ENCODE measurements around the gene FBXO42. TPM values are rescaled to one million over a fixed set of nuclear protein-coding genes. Genes with fewer than 3 reads are reported as not detected.

Gene FBXO42
- total RNA-seq (2011; cell fraction: chromatin; rRNA removed; ENCODE audit: low replicate concordance): 67.9 and 105 TPM in 2 replicates
- 41.7 and 47.5 TPM in 2 replicates for total RNA-seq (2011; cell fraction: nucleolus; rRNA removed)
- 69.1 and 89.4 TPM in 2 replicates for total RNA-seq (2011; cell fraction: nucleoplasm; rRNA removed)
- total RNA-seq (2014; rRNA removed): 11.6 and 13.6 TPM in 2 replicates
- 14.6 and 17.4 TPM in 2 replicates for total RNA-seq (2014; rRNA removed; fragmentation: Illumina TruSeq; extraction: Trizol)
- 15.5 and 17.5 TPM in 2 replicates for total RNA-seq (2015; rRNA removed; fragmentation: Illumina TruSeq; extraction: Trizol)
- 21.2 and 24.1 TPM in 2 replicates for total RNA-seq (2021)
- polyA plus RNA-seq (2011; rRNA removed): 23.6 and 37.6 TPM in 2 replicates
- polyA plus RNA-seq (2011; cell fraction: cytosol; rRNA removed): 26.7 and 30.1 TPM in 2 replicates
- polyA plus RNA-seq (2011; cell fraction: nucleus; rRNA removed): 48.3 and 53.6 TPM in 2 replicates
- polyA plus RNA-seq (2012): 17.4 and 33.7 TPM in 2 replicates
- polyA plus RNA-seq (2014; fragmentation: Illumina TruSeq; extraction: Trizol): 20.8 and 24.8 TPM in 2 replicates
- 1 to 10 TPM; 7.2 to 8.0 TPM for polyA plus RNA-seq (2014; fragmentation: Nextera tagmentation; extraction: Ambion mirVana)
- polyA plus RNA-seq (2014; rRNA removed): 15.4 and 20.1 TPM in 2 replicates
- polyA minus RNA-seq (2011; rRNA and poly(A)+ RNA removed): 31.9 and 41.8 TPM in 2 replicates
- polyA minus RNA-seq (2011; cell fraction: cytosol; rRNA and poly(A)+ RNA removed): 13.6 and 19.1 TPM in 2 replicates
- 13.2 and 26.5 TPM in 2 replicates for polyA minus RNA-seq (2011; cell fraction: nucleus; rRNA and poly(A)+ RNA removed)
- percentile 77 among the genes with signal in this experiment for Bru-seq, nascent RNA
- BruChase-seq, experiment 1, labeled RNA remaining after a 2-hour chase: percentile 81 among the genes with signal in this experiment
- percentile 80 among the genes with signal in this experiment for BruChase-seq, experiment 2, labeled RNA remaining after a 6-hour chase
- long read RNA-seq, experiment 1, full-length matches to known transcripts: 47 of 127 reads
- long read RNA-seq, experiment 1, partial matches to known transcripts: 38 of 127 reads
- long read RNA-seq, experiment 1, other reads (novel, unspliced or antisense): 42 of 127 reads
- long read RNA-seq, experiment 2, full-length matches to known transcripts: 14 of 41 reads
- long read RNA-seq, experiment 2, partial matches to known transcripts: 4 of 41 reads
- long read RNA-seq, experiment 2, other reads (novel, unspliced or antisense): 23 of 41 reads
- long read RNA-seq, experiment 3, full-length matches to known transcripts: 12 of 22 reads
- long read RNA-seq, experiment 3, partial matches to known transcripts: 0 of 22 reads
- long read RNA-seq, experiment 3, other reads (novel, unspliced or antisense): 10 of 22 reads

DNA sequence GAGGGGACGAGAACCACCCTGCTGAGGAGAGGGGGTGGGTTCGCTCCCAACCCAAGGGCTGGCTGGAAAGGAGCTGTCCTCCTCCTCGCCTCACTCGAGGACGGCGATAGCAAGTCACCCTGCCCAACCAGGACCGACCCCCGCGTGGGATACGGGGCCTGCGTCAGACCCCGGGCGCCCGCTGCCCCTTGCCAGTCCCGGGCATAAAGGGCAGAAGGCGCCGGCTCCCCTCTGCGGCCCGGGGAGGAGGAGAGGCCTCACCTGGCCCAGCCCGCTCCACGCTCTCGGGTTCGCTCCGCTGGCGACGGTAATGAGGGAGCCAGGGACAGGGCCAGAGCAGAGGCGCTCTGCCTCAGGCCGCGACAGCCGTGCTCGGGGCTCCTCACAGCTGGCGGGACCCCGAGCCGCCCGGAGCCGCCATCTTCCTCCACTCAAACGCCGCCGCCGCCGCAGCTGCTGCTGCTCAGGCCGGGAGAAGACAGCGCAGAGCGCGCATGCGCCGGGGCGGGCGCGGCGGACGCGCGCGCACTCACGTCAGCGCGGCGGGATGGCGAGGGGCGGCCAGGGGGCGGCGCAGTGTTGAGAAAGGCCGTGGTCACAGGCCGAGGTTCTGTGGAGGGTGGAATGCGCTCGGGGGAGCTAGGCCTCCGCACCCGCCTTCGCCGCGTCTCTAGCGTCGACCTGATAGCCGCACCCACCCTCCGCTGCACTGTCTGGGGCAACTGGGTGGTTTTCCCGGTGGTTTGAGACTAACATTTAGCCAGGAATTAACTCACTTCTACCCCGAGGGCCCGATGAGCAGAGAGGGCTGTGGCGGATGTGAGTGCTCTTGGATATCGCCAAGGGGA, at the start of gene FBXO42:
FBXO42 (minus strand) TSS at position 487 of the 848 bp plus-strand sequence. CDS start 37,062 bp downstream, outside the sequence.
- Histone ChIP-seq H3K27me3 (ENCODE audit: control insufficient read depth in 2 of 2, insufficient read depth in 2 of 2, low read length in 2 of 2) (no peaks in the 10 kb centered on the region), H3K9me3 (replicated peaks; ENCODE audit: control insufficient read depth, insufficient read depth, low read depth, low read length) (no peaks in the 10 kb centered on the region), H3K4me1 (replicated peaks in 1 of 2; ENCODE audit: control insufficient read depth in 2 of 2, insufficient read depth in 2 of 2, low read length in 2 of 2) (peaks cover 19 to 25% of the 10 kb centered on the region in 2 experiments), H4K20me1 (replicated peaks; ENCODE audit: control insufficient read depth, insufficient read depth, low read length) (peaks cover 4% of the 10 kb centered on the region; the same call in 1 of the 2 replicates), H3K27ac (ENCODE audit: extremely low read depth, low read depth, low read length) (peak within 1 kb of the TSS; percentile 88), H2AFZ (ENCODE audit: low read depth, low read length) (peak within 1 kb of the TSS; percentile 96), H3K36me3 (ENCODE audit: control insufficient read depth, insufficient read depth, low read length) (peaks cover 15% of the 10 kb centered on the region; the same call in 2 of the 3 replicates), H3K79me2 (ENCODE audit: control insufficient read depth, insufficient read depth, low read length) (peaks cover 56% of the 10 kb centered on the region), H3K4me3 (peak within 1 kb of the TSS; percentile 96), H3K4me2 (ENCODE audit: insufficient read depth, low read length) (peak within 1 kb of the TSS; percentile 99), H3K9ac (ENCODE audit: insufficient read depth in 1 of 2, low read depth in 2 of 2, low read length in 2 of 2) (peak within 1 kb of the TSS; percentile 90 to 98), H3K9me1 (ENCODE audit: control insufficient read depth, insufficient read depth, low read length) (no peaks in the 10 kb centered on the region)
- FAIRE-seq (no peak), DNase-seq (ENCODE audit: extremely low read depth in 1 of 4, low spot score in 3 of 4) (peak; percentile 96 to 98 (median 96)), ATAC-seq (peak; percentile 92)
- intact Hi-C loops (cut with micrococcal nuclease) (loop anchor here (5.0 kb wide), 2 partner anchors 85 to 105 kb away; no protein-coding TSS in a partner anchor), in situ Hi-C loops (cut with MboI) (no loop called here)
- no TSS peak for BruUV-seq (replicated peaks)
- ChIA-PET CTCF (ENCODE audit: low intra/inter-chr PET ratio) (interaction anchor here (1.8 kb wide), 1 partner anchor 11 kb away, joined by 8 read pairs; no protein-coding TSS in a partner anchor), POLR2A (interaction anchor here (0.5 to 4.2 kb wide), 16 partner anchors 9 to 894 kb away, joined by 3 to 33 read pairs (median 3); partner anchors contain the start of gene SZRD1)
- WGBS (ENCODE audit: insufficient coverage, low coverage, missing lambda C conversion rate): 2% methylated on average over 77 of the region's 81 CpGs
- TF ChIP-seq FOS (IDR thresholded peaks at IDR 0.05; ENCODE audit: extremely low read depth, insufficient read length): no peak
- TF ChIP-seq SRSF9 (IDR thresholded peaks at IDR 0.05; ENCODE audit: borderline replicate concordance, low read depth, low read length): no peak
- TF ChIP-seq IRF2 (CRISPR knock-in tag; IDR thresholded peaks at IDR 0.05): no peak
- TF ChIP-seq MIER1 (IDR thresholded peaks at IDR 0.05; ENCODE audit: low read depth): no peak
- peak; percentile 72 to 93 for TF ChIP-seq MAZ (CRISPR knock-in tag; conservative IDR thresholded peaks at IDR 0.05 in 1 of 2, IDR thresholded peaks at IDR 0.05 in 1 of 2)
- no peak for TF ChIP-seq ZNF354B (CRISPR knock-in tag; IDR thresholded peaks at IDR 0.05)
- 0 out of 2 replicates have a peak, but pooled peaks have one; percentile 78 for TF ChIP-seq RBM14 (IDR thresholded peaks at IDR 0.05; ENCODE audit: borderline replicate concordance, insufficient read depth, low read depth, low read length)
- peak; percentile 41; the same call in 1 of the 2 replicates for TF ChIP-seq ZNF75A (CRISPR knock-in tag; IDR thresholded peaks at IDR 0.05)
- no peak for TF ChIP-seq POLR3A (IDR thresholded peaks at IDR 0.05; ENCODE audit: borderline replicate concordance, extremely low read depth, insufficient read depth, insufficient read length)
- peak; percentile 69; the same call in 1 of the 2 replicates for TF ChIP-seq CBX1 (IDR thresholded peaks at IDR 0.05; ENCODE audit: low read depth)
- no peak for TF ChIP-seq ZBTB8A (IDR thresholded peaks at IDR 0.05; ENCODE audit: partially characterized antibody)

All from K562 (cell line).